Hepatic stellate cell (primary cell): ENCODE data around the gene SEMA4A.
"Not testable (repeated sequence)": the region's sequence is repeated elsewhere in the genome, so short reads cannot be mapped to it uniquely, and the experiment has no call there.

ENCODE experiments used
- DNase-seq: peaks from one replicate; pipeline ENCODE4 v3.0.0; 2011; ENCODE audit warnings: low spot score

The SEMA4A gene

GRCh38 chr1:156194300-156194652 lies 40.9 kb downstream of the SEMA4A start:
- no peak for DNase-seq

- DNase-seq: no peak
Observed at GRCh38 chr1:156195853-156196252, 42.5 kb downstream of the SEMA4A start.

DNA sequence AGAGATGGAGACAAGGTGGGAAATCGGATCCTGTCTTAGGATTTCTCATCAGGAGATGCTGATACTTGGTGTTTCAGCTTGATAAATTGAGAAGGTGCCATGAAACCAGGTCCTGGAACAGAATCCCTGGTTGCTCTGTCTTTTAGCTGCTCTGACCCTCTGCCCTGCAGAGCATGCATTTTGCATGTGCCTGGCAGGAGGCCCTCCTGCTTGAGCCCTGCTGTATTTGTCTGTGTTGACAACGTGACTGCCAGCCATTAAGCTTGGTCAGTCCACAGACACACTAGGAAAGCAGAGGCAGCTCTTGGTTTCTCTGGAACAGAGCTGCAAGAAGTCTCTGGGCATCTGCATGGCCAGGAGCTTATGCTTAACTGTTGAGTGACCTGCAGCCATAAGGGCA lies 43.1 kb downstream of the SEMA4A start:
- no peak for DNase-seq

GRCh38 chr1:156198831-156199349 lies 45.5 kb downstream of the SEMA4A start:
- DNase-seq: no peak

- no peak for DNase-seq
Observed at GRCh38 chr1:156200044-156200443, 46.7 kb downstream of the SEMA4A start.

DNA sequence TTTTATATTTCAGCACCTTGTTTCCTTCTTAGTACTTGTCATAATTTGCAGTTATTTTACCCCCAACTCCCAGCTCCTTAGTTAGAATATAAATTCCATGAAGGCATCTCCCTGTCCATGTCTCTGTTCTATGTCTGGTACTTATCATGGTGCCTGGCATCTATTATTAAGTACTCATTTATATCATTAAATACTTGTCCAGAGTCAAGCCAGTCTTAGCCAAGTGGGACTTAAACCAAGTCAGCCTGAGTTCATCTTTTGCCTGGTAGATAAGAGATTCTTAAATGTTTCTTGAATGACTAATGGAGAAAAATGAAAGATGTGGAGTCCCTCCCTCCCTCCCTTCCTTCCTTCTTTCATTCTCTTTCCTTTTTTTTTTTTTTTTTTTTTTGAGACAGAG lies 49.9 kb downstream of the SEMA4A start:
- peak; percentile 72 for DNase-seq

- no peak for DNase-seq
Observed at GRCh38 chr1:156204686-156205085, 51.3 kb downstream of the SEMA4A start.

DNA sequence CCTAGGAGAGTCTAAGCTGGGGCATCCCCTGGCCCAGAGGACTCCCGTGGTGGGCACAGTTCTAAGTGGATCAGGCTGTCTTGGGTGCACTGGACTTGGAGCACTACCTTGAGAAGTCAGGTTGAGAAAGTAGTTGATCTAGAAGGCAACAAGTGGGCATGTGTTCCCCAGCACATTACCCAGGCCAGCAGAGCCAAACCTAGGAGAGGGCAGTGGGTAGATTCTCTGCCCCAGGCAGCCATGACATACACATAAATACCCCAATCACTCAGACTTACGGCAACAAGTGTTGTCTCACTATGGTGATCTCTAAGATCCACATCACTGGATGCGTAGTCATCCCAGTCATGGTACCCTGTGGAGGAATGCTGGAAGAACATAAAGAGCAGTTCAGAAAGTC lies 57.9 kb downstream of the SEMA4A start:
- no peak for DNase-seq

GRCh38 chr1:156212130-156212529 lies 58.7 kb downstream of the SEMA4A start:
- no peak for DNase-seq

- peak; percentile 100 for DNase-seq
Observed at GRCh38 chr1:156212833-156213643, 59.7 kb downstream of the SEMA4A start, which contains the start of gene PMF1. Gene PMF1, plus strand, starts transcription at chr1:156213007. Its CDS starts 9 bp downstream, at chr1:156213016.

- DNase-seq: no peak
Observed at GRCh38 chr1:156213644-156213966, 60.2 kb downstream of the SEMA4A start.

- peak; percentile 28 for DNase-seq
Observed at GRCh38 chr1:156214024-156214748, 60.8 kb downstream of the SEMA4A start.

DNA sequence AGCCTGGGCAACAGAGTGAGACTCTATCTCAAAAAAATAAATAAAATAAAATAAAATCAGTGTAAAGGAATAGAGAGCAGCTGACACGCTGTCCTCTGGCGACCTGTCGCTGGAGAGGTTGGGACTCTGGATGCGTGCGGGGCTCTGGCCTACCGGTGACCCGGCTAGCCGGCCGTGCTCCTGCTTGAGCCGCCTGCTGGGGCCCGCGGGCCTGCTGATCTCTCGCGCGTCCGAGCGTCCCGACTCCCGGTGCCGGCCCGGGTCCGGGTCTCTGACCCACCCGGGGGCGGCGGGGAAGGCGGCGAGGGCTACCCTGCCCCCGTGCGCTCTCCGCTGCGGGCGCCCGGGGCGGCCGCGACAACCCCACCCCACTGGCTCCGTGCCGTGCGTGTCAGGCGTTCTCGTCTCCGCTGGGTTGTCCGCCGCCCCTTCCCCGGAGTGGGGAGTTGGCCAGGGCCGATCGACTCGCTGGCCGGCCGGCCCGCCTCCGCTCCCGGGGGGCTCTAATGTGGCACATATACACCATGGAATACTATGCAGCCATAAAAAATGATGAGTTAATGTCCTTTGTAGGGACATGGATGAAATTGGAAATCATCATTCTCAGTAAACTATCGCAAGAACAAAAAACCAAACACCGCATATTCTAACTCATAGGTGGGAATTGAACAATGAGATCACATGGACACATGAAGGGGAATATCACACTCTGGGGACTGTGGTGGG lies 63.1 kb downstream of the SEMA4A start:
- not testable (repeated sequence) for DNase-seq

DNA sequence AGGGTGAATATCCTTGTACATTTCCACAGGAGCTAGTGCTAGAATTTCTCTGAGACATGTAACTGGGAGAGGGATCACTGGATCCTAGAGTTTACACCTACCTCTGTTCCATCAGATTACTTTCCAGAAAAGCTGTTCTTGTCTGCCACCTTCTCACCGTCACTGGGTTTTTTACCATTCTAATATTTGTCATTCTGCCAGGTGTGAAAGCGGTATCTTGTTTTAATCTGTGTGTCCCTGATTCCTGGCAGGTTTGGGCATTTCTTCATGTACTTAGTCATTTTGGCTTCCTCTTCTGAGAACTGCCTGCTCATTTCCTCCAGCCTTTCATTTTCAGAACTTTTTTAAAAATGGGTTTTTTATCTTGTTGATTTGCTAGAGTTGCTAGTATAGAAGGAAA lies 64.5 kb downstream of the SEMA4A start:
- no peak for DNase-seq

DNA sequence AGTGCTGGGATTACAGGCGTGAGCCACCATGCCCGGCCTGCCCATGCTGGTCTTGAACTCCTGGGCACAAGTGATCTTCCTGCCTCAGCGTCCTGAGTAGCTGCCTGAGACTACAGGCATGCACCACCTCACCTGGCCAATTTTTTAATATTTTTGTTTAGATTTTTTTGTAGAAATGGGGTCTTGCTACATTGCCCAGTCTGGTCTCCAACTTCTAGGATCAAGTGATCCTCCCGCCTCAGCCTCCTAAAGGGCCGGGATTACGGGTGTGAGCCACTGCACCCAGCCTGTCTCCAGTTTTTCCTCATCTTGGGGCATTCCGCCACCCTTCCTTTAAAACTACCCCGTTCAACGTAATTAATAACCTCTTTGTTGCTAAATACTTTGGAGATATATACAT lies 66.8 kb downstream of the SEMA4A start:
- no peak for DNase-seq

GRCh38 chr1:156221986-156222692 lies 68.8 kb downstream of the SEMA4A start:
- no peak for DNase-seq

DNA sequence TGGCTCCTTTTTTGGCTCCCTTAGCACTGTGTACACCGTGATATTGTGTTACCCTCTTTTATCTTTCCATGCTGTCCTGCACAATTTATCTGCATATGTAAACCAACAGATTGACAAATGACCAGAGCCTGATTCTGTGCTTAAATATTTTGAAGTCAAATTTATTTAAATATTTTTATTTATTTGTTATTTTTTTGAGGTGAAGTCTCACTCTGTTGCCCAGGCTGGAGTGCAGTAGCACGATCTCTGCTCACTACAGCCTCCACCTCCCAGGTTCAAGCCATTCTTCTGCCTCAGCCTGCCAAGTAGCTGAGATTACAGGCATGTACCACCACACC lies 72.3 kb downstream of the SEMA4A start:
- DNase-seq: no peak

DNA sequence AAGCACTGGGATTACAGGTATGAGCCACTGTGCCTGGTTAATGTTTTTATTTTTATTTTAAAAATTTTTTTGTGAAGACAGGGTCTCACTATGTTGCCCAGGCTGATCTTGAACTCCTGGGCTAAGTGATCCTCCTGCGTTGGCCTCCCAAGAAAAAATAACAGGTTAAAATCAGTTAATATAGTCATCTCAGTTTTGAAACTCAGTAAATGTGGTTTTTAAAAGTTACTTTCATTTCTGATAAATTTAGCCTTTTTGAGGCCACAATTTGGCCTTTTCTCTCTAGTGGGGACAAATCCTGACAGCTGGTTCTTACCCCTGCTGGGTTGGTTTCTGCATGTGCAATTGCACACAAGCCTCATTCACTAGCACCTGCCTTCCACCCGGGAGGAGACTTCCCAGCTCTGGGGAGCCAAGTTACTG lies 72.7 kb downstream of the SEMA4A start:
- no peak for DNase-seq

DNA sequence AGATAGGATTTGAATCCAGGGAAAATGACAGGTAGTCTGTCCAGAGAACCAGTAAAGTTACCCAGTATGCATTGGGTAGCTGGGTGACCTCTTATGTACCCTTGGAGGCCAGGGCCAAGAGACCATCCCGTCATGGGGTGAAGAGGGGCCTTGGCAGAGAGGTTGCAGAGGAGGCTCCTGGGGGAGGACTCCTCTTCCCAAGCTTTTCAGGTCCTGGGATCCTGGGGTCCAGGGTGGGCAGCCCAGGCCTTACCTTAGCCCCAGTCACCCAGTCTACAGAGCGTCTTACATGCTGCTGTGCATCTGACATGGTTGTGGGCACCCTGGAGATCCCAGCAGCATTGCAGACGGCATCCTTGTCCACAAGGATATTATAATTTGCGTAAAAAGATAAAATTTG lies 73.4 kb downstream of the SEMA4A start:
- no peak for DNase-seq
